Upper lobe of left lung (tissue), 6 donors: ENCODE measurements around the gene ZFR2. TPM values are rescaled to one million over a fixed set of nuclear protein-coding genes. Genes with fewer than 3 reads are reported as not detected.
"Not testable (repeated sequence)": the region's sequence is repeated elsewhere in the genome, so short reads cannot be mapped to it uniquely, and the experiment has no call there.

ENCODE experiments used
- ATAC-seq, 2 donors: fragments of 200-7000 bp; cut with Tn5 transposase; one replicate each; pipeline ENCODE4 v1.9.1; 2022; ENCODE audit warnings: mild to moderate bottlenecking in 2 of 2, moderate library complexity in 2 of 2; ENCODE audit not compliant: low FRiP score in 2 of 2
- DNase-seq, 2 donors: peaks; one replicate each; pipeline ENCODE4 v3.0.0-alpha.2; 2019 to 2020
- H3K27ac ChIP-seq, 4 donors: fragments of 200-600 bp; sonication (generic); one replicate each; pipeline ENCODE4 v1.5.1; 2016 to 2019
- H3K27me3 ChIP-seq, 4 donors: fragments of 200-600 bp; sonication (generic); one replicate each; pipeline ENCODE4 v1.5.1; 2017 to 2019
- H3K36me3 ChIP-seq, 4 donors: fragments of 200-600 bp; sonication (generic); one replicate each; pipeline ENCODE4 v1.5.1; 2016 to 2019
- H3K4me1 ChIP-seq, 4 donors: fragments of 200-600 bp; sonication (generic); one replicate each; pipeline ENCODE4 v1.5.1; 2018 to 2019
- H3K4me3 ChIP-seq, 4 donors: fragments of 200-600 bp; sonication (generic); one replicate each; pipeline ENCODE4 v1.5.1; 2017 to 2019; ENCODE audit warnings: mild to moderate bottlenecking in 2 of 4, moderate library complexity in 1 of 4
- H3K9me3 ChIP-seq, 4 donors: fragments of 200-600 bp; sonication (generic); one replicate each; pipeline ENCODE4 v1.5.1; 2018 to 2019
- EP300 ChIP-seq, 4 donors: sonication (generic); formaldehyde crosslinking; IDR thresholded peaks; one replicate each; pipeline ENCODE4 v1.5.1; 2017; ENCODE audit warnings: antibody characterized with exemption in 4 of 4, control low read depth in 2 of 4
- POLR2A ChIP-seq, 4 donors: fragments of 450-650 bp; IDR thresholded peaks; one replicate each; pipeline ENCODE4 v1.5.1; 2016 to 2017; ENCODE audit warnings: antibody characterized with exemption in 4 of 4, mild to moderate bottlenecking in 2 of 4
- POLR2AphosphoS5 ChIP-seq, 2 donors: sonication (generic); formaldehyde crosslinking; IDR thresholded peaks; one replicate each; pipeline ENCODE4 v1.5.1; 2017; ENCODE audit warnings: antibody characterized with exemption in 2 of 2
- WGBS, 2 donors: methylation state at CpG; one replicate each; pipeline ENCODE4 v1.1.5; 2017 to 2018; 5-methylcytosine and 5-hydroxymethylcytosine counted together
- total RNA-seq, 6 donors: library from RNA; depleted of rRNA in 4 of 6; stranded (reverse); fragments of >200 nt in 4 of 6; gene quantifications; one replicate each; pipeline versions ENCODE4 v1.1.0 to v1.2.1, GENCODE V29; 2016 to 2021
- TF ChIP-seq, protein P1 (sequence below), 6 experiments: fragments of 450-650 bp in 4 of 6; fragments of 200-600 bp in 2 of 6; sonication (generic) in 2 of 6; IDR thresholded peaks; one replicate each; pipeline ENCODE4 v1.5.1; 2016 to 2019; ENCODE audit warnings: antibody characterized with exemption in 6 of 6
- donor health status: DM: no; HTN: no; CAD: no; lungs with moderate emphysema.
- donor health status: DM: no; HTN: yes; CAD: no; lungs with severe emphysema.

Gene ZFR2
- total RNA-seq, 6 donors from 2014 or later = 0.11 to 4.2 (median 0.30) TPM; not detected in 3

DNA sequence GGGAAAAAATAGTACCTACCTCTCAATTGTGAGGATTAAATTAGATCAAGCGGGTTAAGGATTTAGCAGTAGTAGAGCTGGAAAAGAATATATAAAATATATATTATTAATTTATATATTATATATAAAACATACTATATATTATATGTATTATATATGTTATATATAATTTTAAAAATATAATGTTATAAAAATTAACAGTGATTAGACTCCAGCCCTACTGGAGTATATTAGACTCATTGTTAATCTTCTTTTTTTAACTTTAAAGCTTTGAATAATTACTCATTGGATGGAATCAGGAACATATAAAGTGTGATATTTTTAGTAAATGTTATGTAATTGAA is 106.7 kb downstream of the ZFR2 start:
- Histone ChIP-seq H3K4me1 (peaks cover 34 to 43% (median 38%) of the 10 kb centered on the region in 4 donors), H3K4me3 (peak overlapping the region in 3 of 4 donors; percentile 46 to 66 (median 62)), H3K9me3 (no peaks in the 10 kb centered on the region), H3K27me3 (no peaks in the 10 kb centered on the region), H3K27ac (peak overlapping the region; percentile 91 to 99 (median 98)), H3K36me3 (peaks cover 5 to 49% (median 33%) of the 10 kb centered on the region in 4 donors)
- ATAC-seq = no peak
- TF ChIP-seq, protein P1, sequence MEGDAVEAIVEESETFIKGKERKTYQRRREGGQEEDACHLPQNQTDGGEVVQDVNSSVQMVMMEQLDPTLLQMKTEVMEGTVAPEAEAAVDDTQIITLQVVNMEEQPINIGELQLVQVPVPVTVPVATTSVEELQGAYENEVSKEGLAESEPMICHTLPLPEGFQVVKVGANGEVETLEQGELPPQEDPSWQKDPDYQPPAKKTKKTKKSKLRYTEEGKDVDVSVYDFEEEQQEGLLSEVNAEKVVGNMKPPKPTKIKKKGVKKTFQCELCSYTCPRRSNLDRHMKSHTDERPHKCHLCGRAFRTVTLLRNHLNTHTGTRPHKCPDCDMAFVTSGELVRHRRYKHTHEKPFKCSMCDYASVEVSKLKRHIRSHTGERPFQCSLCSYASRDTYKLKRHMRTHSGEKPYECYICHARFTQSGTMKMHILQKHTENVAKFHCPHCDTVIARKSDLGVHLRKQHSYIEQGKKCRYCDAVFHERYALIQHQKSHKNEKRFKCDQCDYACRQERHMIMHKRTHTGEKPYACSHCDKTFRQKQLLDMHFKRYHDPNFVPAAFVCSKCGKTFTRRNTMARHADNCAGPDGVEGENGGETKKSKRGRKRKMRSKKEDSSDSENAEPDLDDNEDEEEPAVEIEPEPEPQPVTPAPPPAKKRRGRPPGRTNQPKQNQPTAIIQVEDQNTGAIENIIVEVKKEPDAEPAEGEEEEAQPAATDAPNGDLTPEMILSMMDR (IDR thresholded peaks at IDR 0.05) = no peak
- TF ChIP-seq POLR2A (IDR thresholded peaks at IDR 0.05) = no peak
- TF ChIP-seq POLR2AphosphoS5 (IDR thresholded peaks at IDR 0.05) = no peak
- no peak for TF ChIP-seq EP300 (IDR thresholded peaks at IDR 0.05)
- WGBS, 2 donors = 60 to 70% methylated on average over 1 of the region's 1 CpG
- no peak for DNase-seq

DNA sequence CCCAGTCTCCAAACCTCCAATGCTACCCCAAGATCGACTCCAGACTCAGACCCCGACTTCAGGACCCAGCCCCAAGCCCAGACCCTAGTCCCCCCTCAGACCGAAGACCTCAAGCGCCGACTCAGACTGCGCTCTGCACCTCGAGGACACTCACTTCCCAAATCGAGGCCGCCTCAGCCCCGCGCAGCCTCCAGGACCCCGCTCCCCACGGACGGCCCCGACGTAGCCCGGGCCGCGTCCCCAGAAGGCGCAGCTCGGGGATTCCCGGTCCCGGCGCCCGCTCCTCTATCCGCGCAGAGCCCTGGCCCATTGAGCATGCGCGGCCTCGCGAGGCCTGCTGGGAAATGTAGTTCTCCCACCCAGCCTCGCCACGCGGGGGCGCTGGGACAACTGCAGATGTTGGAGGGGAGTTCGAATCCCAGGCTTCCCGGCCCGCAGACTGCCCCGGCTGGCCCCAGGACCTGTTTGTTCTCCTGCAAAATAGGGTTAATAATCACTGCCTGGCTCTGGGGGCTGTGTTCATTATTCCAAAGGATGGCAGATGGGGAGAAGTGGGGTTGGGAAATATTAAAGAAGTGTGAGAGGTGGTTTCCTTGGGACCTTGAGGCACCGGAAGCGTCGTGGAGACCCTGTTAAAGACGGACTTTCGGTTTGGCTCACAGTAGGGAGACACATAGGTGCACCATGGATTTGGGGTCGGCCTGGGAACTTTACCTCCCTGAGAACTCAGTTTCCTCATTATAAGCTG is 107.3 kb downstream of the ZFR2 start, which contains the start of gene APBA3:
Gene APBA3 (minus strand): TSS at position 311 of the 748 bp plus-strand sequence. CDS start 1,428 bp downstream, outside the sequence.
- H3K4me1 ChIP-seq = peaks cover 34 to 43% (median 38%) of the 10 kb centered on the region in 4 donors

DNA sequence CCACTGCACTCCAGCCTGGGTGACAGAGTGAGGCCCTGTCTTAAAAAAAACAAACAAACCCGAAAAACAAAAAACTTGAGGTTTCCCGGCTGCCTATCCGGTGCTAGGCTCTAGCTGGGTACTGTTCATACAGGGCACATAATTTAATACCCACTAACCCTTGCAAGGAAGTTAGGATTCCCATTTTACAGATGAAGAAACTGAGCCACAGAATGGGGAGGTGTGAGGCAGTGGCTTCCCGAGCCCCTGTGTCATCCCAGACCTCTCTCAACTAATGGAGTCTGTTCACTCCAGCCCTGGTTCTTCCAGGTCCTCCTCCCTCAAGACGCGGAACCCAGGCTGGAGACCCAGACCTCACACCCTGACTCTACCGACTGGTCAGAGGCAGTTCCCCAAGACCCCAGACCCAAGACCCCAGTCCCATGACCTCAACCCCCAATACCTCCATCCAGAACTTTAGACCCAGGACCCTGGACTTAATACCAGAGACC is 107.9 kb downstream of the ZFR2 start:
- no peak for ATAC-seq
- Histone ChIP-seq H3K4me1 (peaks cover 34 to 43% (median 38%) of the 10 kb centered on the region in 4 donors), H3K4me3 (peak overlapping the region; percentile 80 to 97 (median 84)), H3K27ac (peak overlapping the region; percentile 83 to 99 (median 94)), H3K9me3 (no peaks in the 10 kb centered on the region), H3K36me3 (peaks cover 0 to 40% (median 24%) of the 10 kb centered on the region in 4 donors), H3K27me3 (no peaks in the 10 kb centered on the region)
- no peak for DNase-seq
- TF ChIP-seq POLR2A (IDR thresholded peaks at IDR 0.05) = no peak
- TF ChIP-seq, protein P1 (IDR thresholded peaks at IDR 0.05) = no peak
- TF ChIP-seq POLR2AphosphoS5 (IDR thresholded peaks at IDR 0.05) = no peak
- TF ChIP-seq EP300 (IDR thresholded peaks at IDR 0.05) = no peak
- 20 to 28% methylated on average over 7 of the region's 7 CpGs for WGBS, 2 donors

More for the DNA sequence above, 107.3 kb downstream of the ZFR2 start, which contains the start of gene APBA3:
- DNase-seq (peak; percentile 95 to 98), ATAC-seq (peak; percentile 76 to 86)
- H3K36me3 ChIP-seq = peaks cover under 1 to 46% (median 30%) of the 10 kb centered on the region in 4 donors
- H3K27me3 ChIP-seq = no peaks in the 10 kb centered on the region
- no peaks in the 10 kb centered on the region for H3K9me3 ChIP-seq
- peak within 1 kb of the TSS; percentile 80 to 97 (median 84) for H3K4me3 ChIP-seq
- 5 to 14% methylated on average over 12 to 23 of the region's 45 CpGs for WGBS, 2 donors
- TF ChIP-seq POLR2A (IDR thresholded peaks at IDR 0.05) (peak in 2 of 4 donors; percentile 80 to 88), EP300 (IDR thresholded peaks at IDR 0.05) (no peak), POLR2AphosphoS5 (IDR thresholded peaks at IDR 0.05) (peak; percentile 77 to 96)
- TF ChIP-seq, protein P1 (IDR thresholded peaks at IDR 0.05) = peak; percentile 63 to 91 (median 78)
- H3K27ac ChIP-seq = peak within 1 kb of the TSS; percentile 91 to 99 (median 98)

DNA sequence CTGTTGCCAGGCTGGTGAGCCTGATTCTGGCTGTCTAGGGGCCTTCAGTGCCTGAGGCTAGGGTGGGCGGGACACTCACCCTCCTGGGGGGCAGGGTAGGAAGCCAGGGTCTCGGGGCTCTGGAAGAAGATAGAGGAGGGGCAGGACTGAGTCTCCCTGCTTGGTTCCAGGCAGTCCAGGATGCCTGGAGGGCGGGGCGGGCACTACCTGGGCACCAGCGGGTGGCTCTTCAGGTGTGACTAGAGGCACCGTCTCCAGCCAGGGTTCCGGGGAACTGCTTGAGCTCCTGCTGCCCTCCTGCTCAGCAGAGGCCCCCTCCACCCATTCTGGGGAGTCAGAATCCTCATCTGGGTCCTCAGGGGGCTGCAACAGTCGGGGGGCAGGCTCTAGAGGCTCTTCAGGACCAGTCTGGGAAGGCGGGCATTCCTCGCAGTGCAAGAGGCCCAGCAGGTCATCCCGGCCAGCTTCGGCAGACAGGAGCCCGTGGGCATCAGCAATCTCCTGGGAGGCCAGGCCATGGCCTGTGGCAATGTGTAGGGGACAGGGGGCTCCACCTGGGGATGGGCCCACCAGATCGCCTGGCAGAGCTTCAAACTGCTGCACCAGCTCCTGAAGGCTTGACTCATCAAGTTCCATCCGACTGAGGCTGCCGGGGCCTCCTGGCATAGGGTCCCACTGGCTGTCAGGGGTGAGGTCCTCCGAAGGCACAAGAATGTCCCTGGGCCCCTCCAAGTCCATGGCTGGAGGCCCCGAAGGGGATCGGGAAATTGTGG is 109.2 kb downstream of the ZFR2 start:
- Histone ChIP-seq H3K36me3 (peaks cover 0 to 29% (median 16%) of the 10 kb centered on the region in 4 donors), H3K27me3 (no peaks in the 10 kb centered on the region), H3K4me1 (peaks cover 34 to 43% (median 38%) of the 10 kb centered on the region in 4 donors), H3K9me3 (no peaks in the 10 kb centered on the region), H3K4me3 (no peak overlapping the region), H3K27ac (no peak overlapping the region)
- DNase-seq (peak in 1 of 2 donors; percentile 64), ATAC-seq (no peak)
- TF ChIP-seq POLR2A (IDR thresholded peaks at IDR 0.05) (no peak), POLR2AphosphoS5 (IDR thresholded peaks at IDR 0.05) (no peak), EP300 (IDR thresholded peaks at IDR 0.05) (no peak)
- TF ChIP-seq, protein P1 (IDR thresholded peaks at IDR 0.05) = no peak
- WGBS, 2 donors = 91 to 95% methylated on average over 8 to 17 of the region's 19 CpGs

DNA sequence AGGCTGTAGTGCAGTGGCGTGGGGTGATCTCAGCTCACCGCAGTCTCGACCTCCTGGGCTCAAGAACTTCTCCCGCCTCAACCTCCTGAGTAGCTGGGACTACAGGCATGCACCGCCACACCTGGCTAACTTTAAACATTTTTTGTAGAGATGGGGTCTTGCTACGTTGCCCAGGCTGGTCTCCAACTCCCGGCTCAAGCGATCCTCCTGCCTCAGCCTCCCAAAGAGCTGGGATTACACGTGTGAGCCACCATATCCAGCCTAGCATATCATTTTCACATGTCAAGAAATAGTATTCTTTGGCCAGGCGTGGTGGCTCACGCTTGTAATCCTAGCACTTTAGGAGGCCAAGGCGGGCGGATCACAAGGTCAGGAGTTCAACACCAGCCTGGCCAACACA is 110.5 kb downstream of the ZFR2 start:
- not testable (repeated sequence) for H3K9me3 ChIP-seq, H3K27ac ChIP-seq, ATAC-seq, DNase-seq, H3K4me3 ChIP-seq, H3K27me3 ChIP-seq
- Histone ChIP-seq H3K4me1 (peaks cover 25 to 33% (median 32%) of the 10 kb centered on the region in 4 donors), H3K36me3 (peaks cover 0 to 41% (median 24%) of the 10 kb centered on the region in 4 donors)
- 95 to 96% methylated on average over 11 to 13 of the region's 13 CpGs for WGBS, 2 donors

DNA sequence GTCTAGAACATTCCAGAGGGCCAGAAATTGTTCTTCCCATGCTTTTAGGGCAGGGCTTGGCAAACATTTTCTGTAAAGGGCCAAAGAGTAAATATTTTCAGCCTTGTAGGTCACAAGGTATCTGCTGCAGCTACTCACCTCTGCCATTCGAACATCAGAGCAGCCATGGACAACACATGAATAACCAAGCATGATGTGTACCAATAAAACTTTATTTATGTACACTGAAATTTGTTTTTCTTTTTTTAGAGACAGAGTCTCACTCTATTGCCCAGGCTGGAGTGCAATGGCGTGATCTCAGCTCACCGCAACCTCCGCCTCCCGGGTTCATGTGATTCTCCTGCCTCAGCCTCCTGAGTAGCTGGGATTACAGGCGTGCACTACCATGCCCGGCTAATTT is 111.1 kb downstream of the ZFR2 start:
- not testable (repeated sequence) for DNase-seq, H3K27ac ChIP-seq, ATAC-seq, H3K9me3 ChIP-seq, H3K27me3 ChIP-seq, H3K4me3 ChIP-seq
- Histone ChIP-seq H3K36me3 (peaks cover 0 to 47% (median 30%) of the 10 kb centered on the region in 4 donors), H3K4me1 (peaks cover 22 to 30% (median 28%) of the 10 kb centered on the region in 4 donors)
- 97 to 98% methylated on average over 7 of the region's 7 CpGs for WGBS, 2 donors
